Peyer's patch (tissue), 4 donors: ENCODE results near the gene ARHGAP19.

Source experiments
- CTCF ChIP-seq, 6 experiments: fragments of 450-650 bp in 4 of 6; fragments of 200-600 bp in 2 of 6; sonication (generic) in 1 of 6; IDR thresholded peaks; one replicate each; pipeline ENCODE4 v1.5.1; 2017 to 2019; ENCODE audit warnings: antibody characterized with exemption in 6 of 6, mild to moderate bottlenecking in 3 of 6, moderate library complexity in 1 of 6
- POLR2A ChIP-seq, 2 donors: fragments of 450-650 bp; IDR thresholded peaks; one replicate each; pipeline ENCODE4 v1.5.1; 2017; ENCODE audit warnings: antibody characterized with exemption in 2 of 2, mild to moderate bottlenecking in 2 of 2, moderate library complexity in 2 of 2

GRCh38 chr10:97222326-97222961 lies 70.0 kb downstream of the ARHGAP19 start:
- TF ChIP-seq CTCF (IDR thresholded peaks at IDR 0.05) (no peak), POLR2A (IDR thresholded peaks at IDR 0.05) (no peak)
